GM18498 (cell line): Measurements from ENCODE around the gene CTSA.
A peak's percentile ranks its signal among the peaks of the same experiment; 100 is the strongest.

ENCODE experiments used
- ATAC-seq: cut with Tn5 transposase; IDR thresholded peaks from one replicate; pipeline ENCODE4 v1.9.1; 2021; ENCODE audit warnings: mild to moderate bottlenecking, moderate library complexity; ENCODE audit not compliant: unreplicated experiment

Gene CTSA

GRCh38 chr20:45890985-45891983 is at the start of gene CTSA, which contains the start of gene NEURL2:
TSS of gene CTSA (plus strand) at chr20:45891335. CDS start at chr20:45891569, 234 bp downstream.
TSS of gene NEURL2 (minus strand) at chr20:45891208. CDS start at chr20:45890991, 217 bp downstream.
- ATAC-seq, result peak; percentile 84

- no peak for ATAC-seq
These were observed 49.6 kb upstream of the CTSA start for GRCh38 chr20:45841407-45842129.

- ATAC-seq, result no peak
These were observed 48.8 kb upstream of the CTSA start for GRCh38 chr20:45842169-45842812.

- no peak for ATAC-seq
These were observed 47.6 kb upstream of the CTSA start for GRCh38 chr20:45843506-45843905.

GRCh38 chr20:45845452-45845851 is 45.7 kb upstream of the CTSA start:
- ATAC-seq, result no peak

GRCh38 chr20:45848421-45848820 is 42.7 kb upstream of the CTSA start:
- ATAC-seq, result no peak

- no peak for ATAC-seq
These were observed 42.1 kb upstream of the CTSA start for GRCh38 chr20:45848969-45849582.

- no peak for ATAC-seq
These were observed 40.9 kb upstream of the CTSA start for GRCh38 chr20:45850238-45850637.

GRCh38 chr20:45850926-45851325 is 40.2 kb upstream of the CTSA start:
- ATAC-seq, result no peak

- no peak for ATAC-seq
These were observed 39.6 kb upstream of the CTSA start for GRCh38 chr20:45851501-45851900.

GRCh38 chr20:45852326-45852725 is 38.8 kb upstream of the CTSA start:
- ATAC-seq, result no peak

- ATAC-seq, result no peak
These were observed 37.7 kb upstream of the CTSA start for GRCh38 chr20:45853484-45853883.

- peak; percentile 96 for ATAC-seq
These were observed 33.8 kb upstream of the CTSA start, which contains the start of the genes ACOT8 and ZSWIM3 for GRCh38 chr20:45857114-45857881. TSS of gene ACOT8 (minus strand) at chr20:45857392. CDS start at chr20:45857315, 77 bp downstream. TSS of gene ZSWIM3 (plus strand) at chr20:45857614. CDS start at chr20:45857826, 212 bp downstream.

- peak; percentile 25 for ATAC-seq
These were observed 33.3 kb upstream of the CTSA start for GRCh38 chr20:45857882-45858216.

GRCh38 chr20:45859916-45860315 is 31.2 kb upstream of the CTSA start:
- no peak for ATAC-seq

- ATAC-seq, result no peak
These were observed 30.4 kb upstream of the CTSA start for GRCh38 chr20:45860560-45861220.

- no peak for ATAC-seq
These were observed 29.7 kb upstream of the CTSA start for GRCh38 chr20:45861221-45862075.
